Measurements from ENCODE around the gene GABRA6. TPM values are rescaled to one million over a fixed set of nuclear protein-coding genes. Genes with fewer than 3 reads are reported as not detected.
"Not testable (repeated sequence)": the region's sequence is repeated elsewhere in the genome, so short reads cannot be mapped to it uniquely, and the experiment has no call there.

Gene GABRA6
- not detected for total RNA-seq

GRCh38 chr5:161685461-161685860, at the start of gene GABRA6:
Gene GABRA6, plus strand, starts transcription at chr5:161685721. Its CDS starts 269 bp downstream, at chr5:161685990.
- no peak for DNase-seq
- Mint-ChIP-seq H3K27me3 (ENCODE audit: low read depth) (no peaks in the 10 kb centered on the region), H3K9me3 (peaks cover 5% of the 10 kb centered on the region), H3K4me3 (no peak within 1 kb of the TSS), H3K36me3 (ENCODE audit: low read depth) (no peaks in the 10 kb centered on the region), H3K27ac (no peak within 1 kb of the TSS), H3K4me1 (ENCODE audit: low read depth) (no peaks in the 10 kb centered on the region)
- CTCF ChIA-PET: no interaction called here
- intact Hi-C loops (cut with micrococcal nuclease): no loop called here

GRCh38 chr5:161637591-161637990, 47.9 kb upstream of the GABRA6 start:
- Mint-ChIP-seq H3K27me3 (ENCODE audit: low read depth) (no peaks in the 10 kb centered on the region), H3K9me3 (peaks cover 4% of the 10 kb centered on the region), H3K27ac (no peak overlapping the region), H3K36me3 (ENCODE audit: low read depth) (no peaks in the 10 kb centered on the region), H3K4me3 (no peak overlapping the region), H3K4me1 (ENCODE audit: low read depth) (no peaks in the 10 kb centered on the region)
- CTCF ChIA-PET: no interaction called here
- no peak for DNase-seq
- intact Hi-C loops (cut with micrococcal nuclease): no loop called here

- no peak overlapping the region for H3K27ac Mint-ChIP-seq
- intact Hi-C loops (cut with micrococcal nuclease): no loop called here
- CTCF ChIA-PET: no interaction called here
- H3K36me3 Mint-ChIP-seq (ENCODE audit: low read depth): no peaks in the 10 kb centered on the region
- no peaks in the 10 kb centered on the region for H3K4me1 Mint-ChIP-seq (ENCODE audit: low read depth)
- DNase-seq: no peak
- no peaks in the 10 kb centered on the region for H3K27me3 Mint-ChIP-seq (ENCODE audit: low read depth)
- H3K4me3 Mint-ChIP-seq: no peak overlapping the region
- peaks cover 5% of the 10 kb centered on the region for H3K9me3 Mint-ChIP-seq
Observed at GRCh38 chr5:161641444-161641843, 44.1 kb upstream of the GABRA6 start.

- Mint-ChIP-seq H3K36me3 (ENCODE audit: low read depth) (no peaks in the 10 kb centered on the region), H3K27me3 (ENCODE audit: low read depth) (no peaks in the 10 kb centered on the region), H3K4me3 (no peak overlapping the region), H3K4me1 (ENCODE audit: low read depth) (no peaks in the 10 kb centered on the region), H3K9me3 (peaks cover 4% of the 10 kb centered on the region), H3K27ac (no peak overlapping the region)
- DNase-seq: no peak
- intact Hi-C loops (cut with micrococcal nuclease): no loop called here
- CTCF ChIA-PET: no interaction called here
Observed at GRCh38 chr5:161645264-161645663, 40.3 kb upstream of the GABRA6 start.

- H3K27ac Mint-ChIP-seq; intact Hi-C loops (cut with micrococcal nuclease); CTCF ChIA-PET; DNase-seq; H3K4me3 Mint-ChIP-seq; H3K36me3 Mint-ChIP-seq (ENCODE audit: low read depth); H3K27me3 Mint-ChIP-seq (ENCODE audit: low read depth); H3K4me1 Mint-ChIP-seq (ENCODE audit: low read depth): not testable (repeated sequence)
- peaks cover 17% of the 10 kb centered on the region for H3K9me3 Mint-ChIP-seq
Observed at GRCh38 chr5:161651926-161652325, 33.6 kb upstream of the GABRA6 start.

GRCh38 chr5:161660806-161661205, 24.7 kb upstream of the GABRA6 start:
- intact Hi-C loops (cut with micrococcal nuclease): no loop called here
- Mint-ChIP-seq H3K9me3 (peaks cover 4% of the 10 kb centered on the region), H3K4me1 (ENCODE audit: low read depth) (no peaks in the 10 kb centered on the region), H3K4me3 (no peak overlapping the region), H3K27ac (no peak overlapping the region), H3K27me3 (ENCODE audit: low read depth) (no peaks in the 10 kb centered on the region), H3K36me3 (ENCODE audit: low read depth) (no peaks in the 10 kb centered on the region)
- DNase-seq: no peak
- CTCF ChIA-PET: no interaction called here

GRCh38 chr5:161663431-161663830, 22.1 kb upstream of the GABRA6 start:
- intact Hi-C loops (cut with micrococcal nuclease): no loop called here
- Mint-ChIP-seq H3K27ac (no peak overlapping the region), H3K4me3 (no peak overlapping the region), H3K27me3 (ENCODE audit: low read depth) (no peaks in the 10 kb centered on the region), H3K4me1 (ENCODE audit: low read depth) (no peaks in the 10 kb centered on the region), H3K36me3 (ENCODE audit: low read depth) (no peaks in the 10 kb centered on the region), H3K9me3 (peaks cover 5% of the 10 kb centered on the region)
- CTCF ChIA-PET: interaction anchor here (0.6 kb wide), 1 partner anchor 1238 kb away, joined by 3 read pairs; no protein-coding TSS in a partner anchor
- DNase-seq: no peak

- DNase-seq: no peak
- peaks cover 3% of the 10 kb centered on the region for H3K9me3 Mint-ChIP-seq
- no peaks in the 10 kb centered on the region for H3K4me1 Mint-ChIP-seq (ENCODE audit: low read depth)
- no peaks in the 10 kb centered on the region for H3K27me3 Mint-ChIP-seq (ENCODE audit: low read depth)
- no peak overlapping the region for H3K27ac Mint-ChIP-seq
- intact Hi-C loops (cut with micrococcal nuclease): no loop called here
- H3K4me3 Mint-ChIP-seq: no peak overlapping the region
- no peaks in the 10 kb centered on the region for H3K36me3 Mint-ChIP-seq (ENCODE audit: low read depth)
- CTCF ChIA-PET: no interaction called here
Observed at GRCh38 chr5:161676103-161676502, 9.4 kb upstream of the GABRA6 start.

- no peaks in the 10 kb centered on the region for H3K27me3 Mint-ChIP-seq (ENCODE audit: low read depth)
- CTCF ChIA-PET: no interaction called here
Observed at GRCh38 chr5:161686149-161686548, 628 bp downstream of the GABRA6 start.

GRCh38 chr5:161686881-161687280, 1.4 kb downstream of the GABRA6 start:
- no peaks in the 10 kb centered on the region for H3K27me3 Mint-ChIP-seq (ENCODE audit: low read depth)
- H3K27ac Mint-ChIP-seq: no peak overlapping the region
- H3K36me3 Mint-ChIP-seq (ENCODE audit: low read depth): no peaks in the 10 kb centered on the region
- H3K4me3 Mint-ChIP-seq: no peak overlapping the region
- H3K4me1 Mint-ChIP-seq (ENCODE audit: low read depth): no peaks in the 10 kb centered on the region
- no peak for DNase-seq
- H3K9me3 Mint-ChIP-seq: peaks cover 8% of the 10 kb centered on the region
- intact Hi-C loops (cut with micrococcal nuclease): no loop called here
- CTCF ChIA-PET: no interaction called here

More at GRCh38 chr5:161686149-161686548, 628 bp downstream of the GABRA6 start:
- Mint-ChIP-seq H3K27ac (no peak overlapping the region), H3K9me3 (peaks cover 5% of the 10 kb centered on the region), H3K4me3 (no peak overlapping the region), H3K4me1 (ENCODE audit: low read depth) (no peaks in the 10 kb centered on the region), H3K36me3 (ENCODE audit: low read depth) (no peaks in the 10 kb centered on the region)
- no peak for DNase-seq
- intact Hi-C loops (cut with micrococcal nuclease): no loop called here

GRCh38 chr5:161687316-161687715, 1.8 kb downstream of the GABRA6 start:
- intact Hi-C loops (cut with micrococcal nuclease): no loop called here
- no peak overlapping the region for H3K4me3 Mint-ChIP-seq
- no peaks in the 10 kb centered on the region for H3K4me1 Mint-ChIP-seq (ENCODE audit: low read depth)
- CTCF ChIA-PET: no interaction called here
- no peak for DNase-seq
- no peaks in the 10 kb centered on the region for H3K36me3 Mint-ChIP-seq (ENCODE audit: low read depth)
- no peaks in the 10 kb centered on the region for H3K27me3 Mint-ChIP-seq (ENCODE audit: low read depth)
- peaks cover 8% of the 10 kb centered on the region for H3K9me3 Mint-ChIP-seq
- no peak overlapping the region for H3K27ac Mint-ChIP-seq

- CTCF ChIA-PET: no interaction called here
- Mint-ChIP-seq H3K36me3 (ENCODE audit: low read depth) (no peaks in the 10 kb centered on the region), H3K4me1 (ENCODE audit: low read depth) (no peaks in the 10 kb centered on the region), H3K27me3 (ENCODE audit: low read depth) (no peaks in the 10 kb centered on the region), H3K27ac (no peak overlapping the region), H3K4me3 (no peak overlapping the region), H3K9me3 (peaks cover 6% of the 10 kb centered on the region)
- no peak for DNase-seq
- intact Hi-C loops (cut with micrococcal nuclease): no loop called here
Observed at GRCh38 chr5:161691911-161692310, 6.4 kb downstream of the GABRA6 start.

GRCh38 chr5:161697001-161697400, 11.5 kb downstream of the GABRA6 start:
- intact Hi-C loops (cut with micrococcal nuclease): no loop called here
- no peak for DNase-seq
- Mint-ChIP-seq H3K36me3 (ENCODE audit: low read depth) (no peaks in the 10 kb centered on the region), H3K4me3 (no peak overlapping the region), H3K9me3 (peaks cover 4% of the 10 kb centered on the region), H3K27me3 (ENCODE audit: low read depth) (no peaks in the 10 kb centered on the region), H3K27ac (no peak overlapping the region), H3K4me1 (ENCODE audit: low read depth) (no peaks in the 10 kb centered on the region)
- CTCF ChIA-PET: no interaction called here

GRCh38 chr5:161700065-161700464, 14.5 kb downstream of the GABRA6 start:
- Mint-ChIP-seq H3K27ac (no peak overlapping the region), H3K4me1 (ENCODE audit: low read depth) (no peaks in the 10 kb centered on the region), H3K9me3 (peaks cover 4% of the 10 kb centered on the region), H3K27me3 (ENCODE audit: low read depth) (no peaks in the 10 kb centered on the region), H3K36me3 (ENCODE audit: low read depth) (no peaks in the 10 kb centered on the region), H3K4me3 (no peak overlapping the region)
- intact Hi-C loops (cut with micrococcal nuclease): no loop called here
- CTCF ChIA-PET: no interaction called here
- DNase-seq: no peak
